GM18870 (cell line): ENCODE results near the gene ARHGEF10L.
"Not testable (repeated sequence)": the region's sequence is repeated elsewhere in the genome, so short reads cannot be mapped to it uniquely, and the experiment has no call there.

ENCODE experiments used
- ATAC-seq: cut with Tn5 transposase; IDR thresholded peaks from one replicate; pipeline ENCODE4 v1.9.1; 2021; ENCODE audit warnings: moderate library complexity; ENCODE audit not compliant: unreplicated experiment

Gene ARHGEF10L

DNA sequence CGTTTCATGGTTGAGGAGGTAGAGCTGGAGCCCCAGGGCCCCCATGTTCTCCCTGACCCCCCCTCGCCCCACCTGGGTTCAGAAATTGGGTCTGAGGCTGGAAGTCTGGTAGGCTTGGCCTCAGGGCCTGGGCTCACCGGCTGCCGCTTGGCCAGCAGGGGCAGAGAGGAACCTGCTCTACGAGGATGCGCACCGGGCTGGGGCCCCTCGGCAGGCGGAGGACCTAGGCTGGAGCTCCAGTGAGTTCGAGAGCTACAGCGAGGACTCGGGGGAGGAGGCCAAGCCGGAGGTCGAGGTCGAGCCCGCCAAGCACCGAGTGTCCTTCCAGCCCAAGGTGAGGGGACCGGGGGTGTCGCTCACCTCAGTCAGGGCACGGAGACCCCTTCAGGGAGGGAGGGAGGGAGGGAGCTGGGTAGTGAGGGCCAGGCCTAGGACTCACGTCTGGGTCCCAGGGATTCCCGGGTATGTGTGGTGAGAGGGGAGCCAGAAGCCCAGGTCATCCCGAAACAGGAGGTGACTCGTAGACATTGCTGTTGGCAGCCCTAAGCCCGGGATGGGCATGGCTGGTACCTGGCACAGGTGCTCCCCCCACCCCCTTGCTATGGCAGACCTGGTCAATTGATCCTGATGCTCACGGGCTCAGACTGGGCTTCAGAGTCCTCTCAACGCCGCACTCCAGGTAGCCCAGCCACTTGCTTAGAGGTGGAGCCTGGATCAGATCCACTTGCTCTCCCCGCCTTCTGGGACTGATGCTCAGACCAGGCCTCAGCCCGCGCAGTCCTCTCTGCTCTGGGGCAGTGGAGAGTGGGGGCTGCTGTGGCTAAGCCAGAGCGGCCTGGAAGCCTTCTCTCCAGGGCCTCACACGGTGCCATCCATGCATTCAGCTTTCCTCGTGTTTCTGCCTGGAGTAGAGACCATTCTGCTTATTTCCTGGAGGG, 68.4 kb downstream of the ARHGEF10L start:
- no peak for ATAC-seq

DNA sequence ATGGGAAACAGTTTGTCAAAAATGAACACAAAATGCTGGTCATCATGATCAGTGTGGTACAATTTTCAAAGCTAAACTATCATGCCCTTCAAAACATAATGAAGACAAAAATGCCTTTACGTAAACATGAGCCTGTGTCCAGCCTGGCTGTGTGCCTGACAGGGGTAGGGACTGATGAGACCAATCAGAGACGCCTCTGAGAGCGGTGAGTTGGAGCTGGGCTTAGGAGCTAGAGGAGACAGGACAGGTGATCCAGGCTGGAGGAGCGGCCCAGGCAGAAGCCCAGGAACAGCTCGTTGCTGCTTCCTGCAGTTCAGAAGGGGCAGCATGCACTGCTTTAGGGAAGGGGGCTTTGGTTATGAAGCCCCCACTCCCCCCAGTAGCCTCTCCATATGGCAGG, 70.0 kb downstream of the ARHGEF10L start:
- no peak for ATAC-seq

DNA sequence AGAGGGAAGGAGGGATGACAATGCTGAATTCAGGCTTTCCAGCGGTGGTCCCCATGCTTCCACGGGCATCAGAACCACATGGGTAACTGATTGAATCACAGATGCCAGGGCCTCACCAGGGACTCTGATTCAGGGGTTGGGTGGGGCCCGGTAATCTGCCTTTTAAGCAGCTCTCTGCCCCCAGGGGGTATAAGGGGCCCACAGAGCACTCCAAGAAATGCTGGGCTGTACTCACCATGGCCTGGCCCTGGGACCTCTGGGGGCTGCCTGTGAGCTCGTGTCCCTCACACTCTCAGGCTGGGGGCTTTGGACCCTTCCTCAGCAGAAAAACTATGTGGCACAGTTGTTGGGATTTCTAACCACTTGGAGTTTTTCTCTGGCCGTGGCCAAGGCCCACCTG, 70.6 kb downstream of the ARHGEF10L start:
- no peak for ATAC-seq

DNA sequence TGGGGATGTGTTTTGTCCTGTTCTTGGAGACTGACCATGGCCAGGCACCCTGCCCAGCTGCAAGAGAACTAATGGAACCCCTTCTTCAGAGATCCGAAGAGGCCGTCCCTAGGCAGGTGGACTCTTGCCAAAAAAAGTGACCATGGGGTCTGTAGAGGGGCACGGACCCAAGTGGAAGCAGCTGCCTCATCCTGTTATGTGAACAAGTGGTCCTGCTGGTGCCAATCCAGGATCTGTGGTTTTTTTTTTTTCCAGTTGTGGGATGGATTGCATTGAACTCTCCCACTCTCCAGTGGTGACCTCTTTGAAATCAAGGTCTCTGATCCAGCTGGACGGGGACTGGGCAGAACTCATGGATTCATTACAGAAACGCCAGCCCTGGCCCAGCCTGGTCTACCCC, 71.2 kb downstream of the ARHGEF10L start:
- no peak for ATAC-seq

DNA sequence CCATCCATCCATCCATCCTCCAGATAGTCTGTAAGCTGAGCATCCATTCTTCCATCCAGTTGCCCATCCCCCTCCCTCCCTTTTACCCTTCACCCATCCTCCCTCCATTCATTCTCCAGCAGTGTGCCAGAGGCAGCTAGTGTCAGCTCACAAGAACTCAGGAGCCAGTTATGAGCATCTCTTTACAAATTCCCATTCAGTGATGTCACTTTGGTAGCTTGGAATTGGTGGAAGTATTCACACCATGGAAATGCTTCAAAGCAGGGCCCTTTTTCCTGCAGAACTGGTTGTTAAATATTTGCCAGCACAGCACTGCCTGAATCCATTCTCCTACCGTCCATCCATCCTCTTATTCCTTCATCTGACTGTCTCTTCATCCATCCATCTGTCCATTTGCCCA, 72.5 kb downstream of the ARHGEF10L start:
- ATAC-seq = no peak

DNA sequence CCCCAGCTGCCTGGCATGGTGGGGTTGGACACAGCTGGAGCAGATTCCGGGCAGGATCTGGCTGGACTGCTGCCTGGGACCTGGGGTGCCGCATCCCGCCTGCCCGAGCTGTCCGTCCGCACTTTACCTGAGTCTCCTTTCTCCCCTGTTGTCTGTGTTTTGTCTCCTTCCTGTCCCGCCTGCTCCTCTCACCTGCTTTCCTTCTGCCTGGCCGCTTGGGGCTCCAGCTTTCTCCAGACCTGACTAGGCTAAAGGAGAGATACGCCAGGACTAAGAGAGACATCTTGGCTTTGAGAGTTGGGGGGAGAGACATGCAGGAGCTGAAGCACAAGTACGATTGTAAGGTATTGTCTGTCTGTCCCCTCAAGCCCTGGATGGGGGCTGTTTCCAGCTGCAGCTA, 73.3 kb downstream of the ARHGEF10L start:
- ATAC-seq = no peak

DNA sequence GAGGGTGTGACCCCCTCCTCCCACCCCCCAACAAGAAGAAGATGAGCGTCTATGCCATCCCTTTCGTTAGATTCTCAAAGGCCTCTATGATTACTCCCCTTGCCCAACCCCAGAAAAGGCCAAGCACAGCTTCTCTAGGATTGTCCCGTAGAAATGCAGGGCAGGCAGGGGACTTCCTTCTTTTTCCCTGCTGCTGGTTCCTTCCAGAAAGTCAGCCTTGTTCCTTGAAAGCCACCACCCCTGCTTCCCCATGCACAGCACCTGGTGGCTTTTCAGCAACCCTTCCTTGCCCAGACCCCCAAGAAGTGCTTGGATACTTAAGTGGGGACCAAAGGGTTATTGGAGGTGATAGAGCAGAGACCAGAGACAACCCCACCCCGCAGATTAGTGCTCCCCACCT, 75.1 kb downstream of the ARHGEF10L start:
- ATAC-seq = no peak

DNA sequence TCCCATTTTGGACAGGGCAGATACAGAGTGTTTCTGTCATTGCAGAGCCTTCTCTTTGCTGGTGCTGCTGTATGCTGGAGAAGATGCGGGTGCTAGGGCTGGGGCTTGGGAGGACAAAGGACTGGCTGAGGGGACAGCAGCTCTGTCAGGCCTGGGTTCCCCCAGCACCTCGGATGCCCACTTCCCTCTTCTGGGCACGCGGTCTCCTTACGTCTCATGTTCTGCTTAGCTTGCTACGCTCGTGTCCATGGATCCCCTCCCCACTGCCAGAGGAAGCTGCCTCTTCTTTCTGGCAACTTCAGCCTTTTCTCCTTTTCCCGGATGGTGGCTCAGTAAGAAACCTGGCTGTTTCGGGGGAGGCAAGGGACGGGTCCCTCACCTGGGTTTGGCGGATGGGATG, 75.7 kb downstream of the ARHGEF10L start:
- ATAC-seq = no peak

DNA sequence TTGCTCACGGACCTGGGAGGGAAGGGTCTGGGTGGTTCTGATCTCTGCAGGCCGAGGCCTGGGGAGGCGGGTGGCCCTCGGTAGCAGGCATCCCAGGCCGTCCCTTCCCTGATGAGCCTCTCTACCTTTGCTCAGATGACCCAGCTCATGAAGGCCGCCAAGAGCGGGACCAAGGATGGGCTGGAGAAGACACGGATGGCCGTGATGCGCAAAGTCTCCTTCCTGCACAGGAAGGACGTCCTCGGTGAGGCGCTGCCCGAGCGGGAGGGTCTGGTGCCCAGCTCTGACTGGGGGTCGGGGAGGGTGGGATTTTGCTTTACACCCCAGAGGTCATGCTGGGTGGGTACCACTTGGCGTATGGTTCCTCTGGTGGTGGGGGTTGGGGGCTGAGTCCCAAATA, 76.5 kb downstream of the ARHGEF10L start:
- no peak for ATAC-seq

DNA sequence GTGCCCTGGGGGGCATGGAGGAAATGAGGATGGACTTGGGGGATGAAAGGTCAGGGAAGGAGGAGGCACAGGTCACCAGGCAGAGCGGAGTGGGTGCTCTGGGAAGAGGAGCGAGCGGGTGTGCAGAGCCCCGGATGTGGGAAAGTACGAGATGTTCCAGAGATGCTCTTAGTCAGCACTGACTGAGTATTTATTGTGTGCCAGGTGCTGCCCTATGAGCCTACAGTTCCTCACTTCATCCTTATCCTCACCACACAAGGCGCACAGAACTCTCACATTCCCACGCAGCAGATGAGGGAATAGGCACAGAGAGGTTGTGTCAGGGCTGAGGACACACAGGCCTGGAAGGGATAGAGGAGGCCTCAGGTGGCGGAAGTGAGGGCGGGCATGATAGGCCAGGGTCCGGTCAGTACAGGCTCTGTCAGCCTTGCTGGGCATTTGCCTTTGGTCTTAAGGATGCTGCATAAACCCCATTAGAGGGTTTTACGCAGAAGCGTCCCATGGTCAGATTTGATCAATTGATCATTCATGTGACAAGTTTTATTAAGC, 77.3 kb downstream of the ARHGEF10L start:
- no peak for ATAC-seq

DNA sequence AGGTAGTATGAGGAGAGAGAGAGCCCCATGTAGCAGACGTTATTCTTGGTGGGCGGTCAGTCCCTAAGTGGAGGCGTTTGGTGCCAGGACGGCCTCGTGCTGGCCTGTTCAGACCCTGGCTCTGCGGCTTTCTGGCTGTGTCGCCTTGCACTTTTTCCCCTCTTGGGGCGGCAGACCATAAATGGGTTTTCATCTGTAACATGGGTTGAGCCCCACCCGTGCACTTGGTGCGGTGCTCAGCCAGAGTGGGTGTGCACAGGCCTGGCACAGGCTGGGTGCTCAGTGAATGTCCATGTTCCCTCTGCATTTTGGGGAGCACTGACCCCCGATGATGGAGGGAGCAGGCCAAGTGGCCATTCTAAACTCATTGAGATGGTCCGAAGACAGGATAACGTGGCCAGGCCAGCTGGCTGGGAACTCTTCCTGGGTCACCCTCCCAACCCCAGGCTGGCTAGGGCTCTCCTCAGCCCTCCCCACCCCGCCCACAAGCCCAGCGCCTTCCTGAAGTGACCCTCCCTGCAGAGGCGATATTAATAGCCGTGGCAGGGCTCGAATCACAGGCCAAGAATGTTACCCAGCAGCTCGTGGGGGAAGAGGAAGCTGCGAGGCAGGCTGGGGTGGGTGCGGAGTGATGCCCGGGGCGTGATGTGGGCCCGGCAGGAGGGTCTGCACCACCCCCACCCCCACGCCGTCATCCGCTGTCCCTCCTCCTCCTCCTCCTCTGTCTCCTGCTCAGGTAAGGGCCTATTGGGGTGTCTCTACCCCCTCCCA, 78.5 kb downstream of the ARHGEF10L start:
- ATAC-seq = no peak

DNA sequence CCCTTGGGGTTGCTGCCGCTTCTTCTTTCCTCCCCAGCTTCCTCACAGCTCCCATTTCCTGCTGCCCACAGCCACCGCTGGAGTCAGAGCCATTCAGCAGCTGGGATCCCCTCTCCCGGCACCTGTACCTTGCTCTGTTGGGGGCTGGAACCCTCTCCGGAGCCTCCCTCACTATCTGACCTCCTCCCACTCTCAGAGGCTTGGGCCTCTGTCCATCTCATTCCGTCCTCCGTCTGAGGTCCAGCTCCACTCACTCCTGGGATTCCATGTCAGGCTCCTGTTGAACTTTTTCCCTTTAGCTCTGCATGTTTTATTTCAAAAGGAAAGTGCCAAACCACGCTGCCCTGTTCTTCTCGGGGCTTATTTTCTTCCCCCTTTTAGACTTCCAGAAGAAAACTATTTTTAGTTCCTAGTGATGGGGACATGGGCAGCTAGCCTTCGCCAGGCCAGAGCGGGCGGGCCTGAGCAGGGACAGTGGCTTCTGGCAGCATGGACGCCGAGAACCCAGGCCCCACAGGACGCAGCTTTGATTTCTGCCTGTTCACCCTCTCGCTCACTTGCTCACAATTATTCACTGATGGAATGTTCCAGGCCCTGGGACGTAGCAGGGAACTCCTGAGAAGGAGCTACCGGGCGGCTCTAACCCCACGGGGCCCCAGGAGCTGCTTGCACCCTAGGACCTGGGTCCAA, 79.2 kb downstream of the ARHGEF10L start:
- ATAC-seq = no peak

DNA sequence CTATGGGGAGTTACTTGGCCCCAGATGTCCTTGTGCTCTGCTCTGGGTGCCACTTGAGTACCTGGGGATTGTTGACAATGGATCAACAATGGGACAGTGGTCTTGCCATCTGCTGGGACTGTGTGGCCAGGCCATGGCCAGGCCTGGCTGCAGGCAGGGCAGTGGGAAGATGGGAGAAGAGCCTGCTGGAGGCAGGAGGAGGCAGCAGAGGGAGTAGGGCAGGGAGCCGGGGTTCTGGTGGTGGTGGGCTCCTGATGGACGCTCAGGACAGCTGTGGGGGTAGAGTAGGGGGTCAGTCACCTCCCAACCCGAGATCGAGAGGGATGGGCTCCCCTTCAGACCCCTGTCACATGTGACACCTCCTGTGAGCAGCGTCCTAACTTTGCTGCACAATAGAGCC, 81.0 kb downstream of the ARHGEF10L start:
- no peak for ATAC-seq

DNA sequence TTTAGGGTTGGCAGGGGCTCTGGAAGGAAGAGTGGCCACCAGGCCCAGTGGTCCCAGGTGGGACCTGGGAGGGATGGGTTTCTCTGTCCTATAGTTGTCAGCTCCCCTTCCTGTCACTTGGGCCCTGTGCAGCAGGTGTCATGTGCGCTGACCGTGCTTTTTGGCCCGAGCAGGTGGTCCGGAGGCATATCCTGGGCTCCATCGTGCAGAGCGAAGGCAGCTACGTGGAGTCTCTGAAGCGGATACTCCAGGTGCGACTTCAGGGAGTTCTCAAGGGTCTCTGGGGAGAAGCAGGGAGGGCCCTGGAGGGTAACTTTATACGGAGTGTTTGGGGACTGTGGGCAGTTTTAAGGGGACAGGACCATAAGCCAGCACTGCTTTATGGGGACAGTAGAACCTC, 82.2 kb downstream of the ARHGEF10L start:
- no peak for ATAC-seq

DNA sequence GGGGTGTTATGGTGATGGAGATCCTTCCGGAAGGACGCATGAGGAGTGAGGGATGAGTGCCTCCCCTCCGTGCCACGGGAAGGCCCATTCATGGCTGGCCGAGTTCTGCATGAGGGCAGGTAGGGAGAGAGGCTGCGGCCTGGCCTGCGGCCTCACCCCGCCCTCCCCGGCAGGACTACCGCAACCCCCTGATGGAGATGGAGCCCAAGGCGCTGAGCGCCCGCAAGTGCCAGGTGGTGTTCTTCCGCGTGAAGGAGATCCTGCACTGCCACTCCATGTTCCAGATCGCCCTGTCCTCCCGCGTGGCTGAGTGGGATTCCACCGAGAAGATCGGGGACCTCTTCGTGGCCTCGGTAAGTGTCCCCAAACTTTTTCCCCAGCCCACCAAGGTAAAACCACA, 83.3 kb downstream of the ARHGEF10L start:
- no peak for ATAC-seq

DNA sequence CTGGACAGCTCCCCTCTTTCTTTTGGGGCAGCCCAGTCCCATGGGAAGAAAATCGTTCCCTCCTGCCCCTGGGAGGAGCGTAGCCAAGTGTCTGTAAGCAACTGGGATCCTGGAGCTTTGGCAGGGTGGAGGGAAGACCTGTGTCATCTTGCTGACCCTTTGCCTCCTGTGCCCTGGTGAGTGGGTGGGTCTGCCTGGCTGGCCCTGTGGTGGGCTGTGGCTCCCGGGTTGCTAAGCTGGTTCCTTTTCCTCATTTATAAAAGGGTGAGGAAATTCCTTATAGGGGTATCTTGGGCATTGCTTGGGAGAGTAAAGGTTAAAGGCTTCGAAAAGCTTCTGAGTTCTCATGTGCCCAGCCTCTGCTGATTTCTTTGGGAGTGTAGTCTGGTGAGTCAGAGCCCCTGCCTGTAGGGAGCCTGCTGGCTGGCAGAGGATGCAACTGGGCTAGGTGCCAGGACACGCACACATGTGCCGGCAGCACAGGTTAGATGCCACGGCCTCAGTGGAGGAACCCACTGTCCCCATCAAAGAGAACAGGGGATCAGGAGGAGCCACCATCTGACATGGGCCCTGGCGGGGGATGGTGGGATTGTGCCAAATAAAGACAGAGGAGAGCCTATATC, 85.2 kb downstream of the ARHGEF10L start:
- no peak for ATAC-seq

DNA sequence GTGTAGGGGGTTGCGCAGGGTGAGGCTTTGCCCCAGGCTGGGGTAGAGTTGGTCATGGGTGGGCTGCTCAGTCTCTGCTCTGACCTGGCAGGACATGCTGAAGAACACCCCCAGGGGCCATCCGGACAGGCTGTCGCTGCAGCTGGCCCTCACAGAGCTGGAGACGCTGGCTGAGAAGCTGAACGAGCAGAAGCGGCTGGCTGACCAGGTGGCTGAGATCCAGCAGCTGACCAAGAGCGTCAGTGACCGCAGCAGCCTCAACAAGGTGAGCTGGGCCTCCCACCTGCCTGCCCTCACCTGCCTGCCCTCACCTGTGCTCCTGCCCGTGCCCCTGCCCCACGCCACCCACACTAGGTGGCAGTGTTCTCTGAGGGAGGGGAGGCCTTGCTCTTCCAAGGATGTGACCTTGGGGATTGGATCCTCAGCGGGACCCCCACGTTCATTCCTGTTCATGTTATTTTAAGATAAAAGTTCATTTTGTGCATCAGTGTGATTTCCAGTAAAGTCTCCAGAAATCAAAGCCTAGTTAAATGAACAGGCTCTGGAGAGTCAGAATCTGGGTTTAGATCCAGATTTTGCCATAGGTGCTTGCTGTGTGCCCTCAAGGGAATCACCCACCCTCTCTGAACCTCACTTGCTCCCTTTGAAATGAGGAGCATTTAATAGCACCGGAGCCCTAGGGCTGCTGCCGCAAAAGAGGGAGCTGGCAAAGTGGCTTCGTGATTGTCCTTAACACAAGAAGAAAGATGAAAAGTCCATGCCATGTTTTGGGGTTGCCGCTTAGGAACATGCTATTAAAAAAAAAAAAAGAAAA, 87.9 kb downstream of the ARHGEF10L start:
- ATAC-seq = no peak

DNA sequence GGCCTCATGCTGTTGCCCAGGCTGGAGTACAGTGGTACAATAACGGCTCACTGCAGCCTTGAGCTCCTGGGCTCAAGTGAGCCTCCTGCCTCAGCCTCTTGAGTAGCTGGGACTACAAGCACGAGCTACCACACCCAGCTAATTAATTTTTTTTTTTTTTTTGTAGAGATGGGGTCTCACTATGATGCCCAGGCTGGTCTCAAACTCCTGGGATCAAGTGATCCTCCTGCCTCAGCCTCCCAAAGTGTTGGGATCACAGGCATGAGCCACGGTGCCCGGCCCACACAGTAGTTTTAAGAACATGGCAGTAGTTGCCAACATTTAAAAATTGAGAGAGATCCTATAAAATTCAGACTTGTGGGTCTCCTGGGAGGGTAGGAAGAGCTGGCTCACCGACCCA, 89.5 kb downstream of the ARHGEF10L start:
- not testable (repeated sequence) for ATAC-seq

DNA sequence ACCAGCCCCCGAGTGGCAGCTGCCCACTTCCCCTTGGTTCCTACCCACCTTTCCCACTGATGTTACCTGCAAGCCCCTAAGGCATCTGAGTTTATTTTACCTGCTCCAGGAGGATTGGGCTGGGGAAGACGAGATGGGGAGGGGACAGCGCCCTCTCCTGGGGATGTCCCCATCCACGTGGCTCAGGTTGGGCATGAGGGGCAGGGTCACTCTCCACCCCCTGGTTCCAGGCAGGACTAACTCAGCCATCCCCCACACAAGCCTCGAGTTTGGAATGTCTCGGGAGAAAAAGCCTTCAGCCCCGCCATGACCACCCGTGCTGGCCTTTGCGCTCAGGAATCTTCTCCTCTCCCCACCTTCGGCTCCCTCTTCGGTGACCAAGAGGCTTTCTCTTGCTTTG, 90.0 kb downstream of the ARHGEF10L start:
- ATAC-seq = no peak
